ENCODE measurements around the gene MANBA.
A peak's percentile ranks its signal among the peaks of the same experiment; 100 is the strongest.

Gene MANBA

GRCh38 chr4:102693262-102693850 is 67.4 kb downstream of the MANBA start:
- TF ChIP-seq CTCF (IDR thresholded peaks at IDR 0.05; ENCODE audit: low read depth, low read length, missing control alignments), result no peak
- no peak overlapping the region for H3K4me3 ChIP-seq (replicated peaks; ENCODE audit: low read depth, low read length)
- DNase-seq (ENCODE audit: extremely low read depth, low read depth), result no peak

GRCh38 chr4:102692474-102692873 is 68.3 kb downstream of the MANBA start:
- no peak for DNase-seq (ENCODE audit: extremely low read depth, low read depth)
- TF ChIP-seq CTCF (IDR thresholded peaks at IDR 0.05; ENCODE audit: low read depth, low read length, missing control alignments), result no peak
- no peak overlapping the region for H3K4me3 ChIP-seq (replicated peaks; ENCODE audit: low read depth, low read length)

GRCh38 chr4:102687982-102688433 is 72.8 kb downstream of the MANBA start:
- H3K4me3 ChIP-seq (replicated peaks; ENCODE audit: low read depth, low read length), result no peak overlapping the region
- TF ChIP-seq CTCF (IDR thresholded peaks at IDR 0.05; ENCODE audit: low read depth, low read length, missing control alignments), result no peak
- no peak for DNase-seq (ENCODE audit: extremely low read depth, low read depth)

- no peak for TF ChIP-seq CTCF (IDR thresholded peaks at IDR 0.05; ENCODE audit: low read depth, low read length, missing control alignments)
- H3K4me3 ChIP-seq (replicated peaks; ENCODE audit: low read depth, low read length), result no peak overlapping the region
- no peak for DNase-seq (ENCODE audit: extremely low read depth, low read depth)
Measured at GRCh38 chr4:102687373-102687981, 73.3 kb downstream of the MANBA start.

- DNase-seq (ENCODE audit: extremely low read depth, low read depth), result no peak
- H3K4me3 ChIP-seq (replicated peaks; ENCODE audit: low read depth, low read length), result no peak overlapping the region
- no peak for TF ChIP-seq CTCF (IDR thresholded peaks at IDR 0.05; ENCODE audit: low read depth, low read length, missing control alignments)
Measured at GRCh38 chr4:102685768-102686167, 75.0 kb downstream of the MANBA start.

- DNase-seq (ENCODE audit: extremely low read depth, low read depth), result peak; percentile 29
Measured at GRCh38 chr4:102684610-102685052, 76.1 kb downstream of the MANBA start.

More at GRCh38 chr4:102684610-102685052, 76.1 kb downstream of the MANBA start:
- no peak overlapping the region for H3K4me3 ChIP-seq (replicated peaks; ENCODE audit: low read depth, low read length)
- no peak for TF ChIP-seq CTCF (IDR thresholded peaks at IDR 0.05; ENCODE audit: low read depth, low read length, missing control alignments)
